ENCODE results near the gene HBA1.
"Not testable (repeated sequence)": the region's sequence is repeated elsewhere in the genome, so short reads cannot be mapped to it uniquely, and the experiment has no call there.

HBA1 gene

GRCh38 chr16:159136-159849, 17.2 kb upstream of the HBA1 start:
- DNase-seq (ENCODE audit: low read depth in 2 of 2) = no peak

DNA sequence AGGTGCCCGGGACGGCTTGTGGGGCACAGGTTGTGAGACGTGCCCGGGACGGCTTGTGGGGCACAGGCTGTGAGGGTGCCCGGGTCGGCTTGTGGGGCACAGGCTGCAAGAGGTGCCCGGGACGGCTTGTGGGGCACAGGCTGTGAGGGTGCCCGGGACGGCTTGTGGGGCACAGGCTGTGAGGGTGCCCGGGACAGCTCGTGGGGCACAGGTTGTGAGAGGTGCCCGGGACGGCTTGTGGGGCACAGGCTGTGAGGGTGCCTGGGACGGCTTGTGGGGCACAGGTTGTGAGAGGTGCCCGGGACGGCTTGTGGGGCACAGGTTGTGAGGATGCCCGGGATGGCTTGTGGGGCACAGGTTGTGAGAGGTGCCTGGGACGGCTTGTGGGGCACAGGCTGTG, 16.2 kb upstream of the HBA1 start:
- DNase-seq (ENCODE audit: low read depth in 2 of 2) = not testable (repeated sequence)

- no peak for DNase-seq (ENCODE audit: low read depth in 2 of 2)
Measured at GRCh38 chr16:160691-161190, 15.7 kb upstream of the HBA1 start.

- DNase-seq (ENCODE audit: low read depth in 2 of 2) = no peak
Measured at GRCh38 chr16:162271-162991, 14.0 kb upstream of the HBA1 start.

DNA sequence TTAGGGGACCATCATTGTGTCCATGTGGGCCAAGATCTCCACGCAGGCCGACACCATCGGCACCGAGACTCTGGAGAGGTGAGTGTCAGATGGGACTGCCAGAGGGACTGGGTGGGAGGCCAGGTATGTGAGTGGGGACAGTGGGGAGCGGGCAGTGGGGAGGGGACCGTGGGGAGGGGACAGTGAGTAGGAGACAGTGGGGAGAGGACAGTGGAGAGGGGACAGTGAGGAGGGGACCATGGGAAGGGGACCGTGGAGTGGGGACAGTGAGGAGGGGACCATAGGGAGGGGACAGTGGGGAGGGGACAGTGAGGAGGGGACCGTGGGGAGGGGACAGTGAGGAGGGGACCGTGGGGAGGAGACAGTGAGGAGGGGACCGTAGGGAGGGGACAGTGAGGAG, 13.3 kb upstream of the HBA1 start:
- DNase-seq (ENCODE audit: low read depth in 2 of 2) = not testable (repeated sequence)

GRCh38 chr16:163696-164095, 12.8 kb upstream of the HBA1 start:
- DNase-seq (ENCODE audit: low read depth in 2 of 2) = not testable (repeated sequence)

- DNase-seq (ENCODE audit: low read depth in 2 of 2) = not testable (repeated sequence)
Measured at GRCh38 chr16:164134-164823, 12.2 kb upstream of the HBA1 start.

DNA sequence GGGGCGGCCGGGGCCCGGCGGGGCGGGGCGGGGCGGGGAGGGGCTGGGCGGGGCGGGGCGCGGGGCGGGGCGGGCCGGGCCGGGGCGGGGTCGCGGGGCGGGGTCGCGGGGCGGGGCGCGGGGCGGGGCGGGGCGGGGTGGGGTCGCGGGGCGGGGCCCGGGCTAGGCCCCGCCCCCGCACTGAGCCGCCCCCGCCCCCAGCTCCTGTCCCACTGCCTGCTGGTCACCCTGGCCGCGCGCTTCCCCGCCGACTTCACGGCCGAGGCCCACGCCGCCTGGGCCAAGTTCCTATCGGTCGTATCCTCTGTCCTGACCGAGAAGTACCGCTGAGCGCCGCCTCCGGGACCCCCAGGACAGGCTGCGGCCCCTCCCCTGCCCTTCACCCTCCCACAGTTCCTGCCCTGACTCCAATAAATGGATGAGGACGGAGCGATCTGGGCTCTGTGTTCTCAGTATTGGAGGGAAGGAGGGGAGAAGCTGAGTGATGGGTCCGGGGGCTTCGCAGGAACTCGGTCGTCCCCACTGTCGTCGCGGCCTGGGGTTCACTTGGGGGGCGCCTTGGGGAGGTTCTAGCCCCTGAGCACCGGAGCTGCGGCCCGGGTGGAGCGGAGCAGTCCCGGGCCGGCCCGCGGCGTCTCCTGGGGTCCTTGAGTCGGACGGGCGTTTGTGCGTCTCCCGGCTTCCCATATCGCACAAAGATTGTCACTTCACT, 11.5 kb upstream of the HBA1 start:
- no peak for DNase-seq (ENCODE audit: low read depth in 2 of 2)

GRCh38 chr16:165539-166374, 10.7 kb upstream of the HBA1 start, which contains the start of gene HBM:
Gene HBM (plus strand): TSS chr16:165978. CDS start chr16:165998, 20 bp downstream.
- no peak for DNase-seq (ENCODE audit: low read depth in 2 of 2)

GRCh38 chr16:166375-167121, 9.9 kb upstream of the HBA1 start:
- DNase-seq (ENCODE audit: low read depth in 2 of 2) = no peak

DNA sequence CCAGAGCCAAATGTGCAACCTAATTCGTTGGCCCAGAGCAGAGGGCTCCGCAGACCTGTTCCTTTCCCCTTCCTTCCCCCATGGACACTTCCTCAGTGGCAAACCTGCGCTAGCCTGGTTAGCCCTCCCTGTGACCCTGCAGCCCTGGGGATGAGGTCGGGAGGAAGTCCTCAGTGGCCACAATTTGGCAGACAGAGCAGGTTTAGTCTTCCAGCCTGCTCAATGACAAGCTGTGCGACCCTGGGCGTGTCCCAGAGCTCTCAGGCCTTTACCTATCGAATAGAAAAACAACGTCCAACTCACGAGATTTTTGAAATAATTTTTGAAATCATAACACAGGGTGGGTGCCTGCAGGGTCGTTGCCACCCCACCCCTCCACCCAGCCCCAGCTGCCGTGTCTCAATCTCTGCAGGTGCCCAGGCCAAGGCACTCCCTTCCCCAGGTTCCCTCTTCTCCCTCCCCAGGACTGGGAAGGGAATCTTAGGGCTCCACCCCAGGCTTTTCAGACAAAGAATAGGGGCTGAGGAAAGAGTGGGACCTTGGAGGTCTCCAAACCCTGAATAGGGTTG, 9.3 kb upstream of the HBA1 start:
- DNase-seq (ENCODE audit: low read depth in 2 of 2) = no peak

DNA sequence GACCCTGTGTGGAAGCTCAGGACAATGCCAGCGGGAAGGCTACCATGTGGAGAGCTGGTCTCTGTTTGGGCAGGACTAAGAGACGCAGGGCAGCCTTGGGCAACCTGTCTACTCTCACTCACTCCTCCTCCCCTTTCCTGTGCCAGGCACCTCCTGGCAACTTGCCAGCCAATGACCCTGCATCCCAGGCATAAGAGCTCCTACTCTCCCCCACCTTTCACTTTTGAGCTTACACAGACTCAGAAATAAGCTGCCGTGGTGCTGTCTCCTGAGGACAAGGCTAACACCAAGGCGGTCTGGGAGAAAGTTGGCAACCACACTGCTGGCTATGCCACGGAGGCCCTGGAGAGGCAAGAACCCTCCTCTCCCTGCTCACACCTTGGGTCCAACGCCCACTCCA, 8.1 kb upstream of the HBA1 start:
- DNase-seq (ENCODE audit: low read depth in 2 of 2) = no peak

- no peak for DNase-seq (ENCODE audit: low read depth in 2 of 2)
Measured at GRCh38 chr16:169014-169413, 7.5 kb upstream of the HBA1 start.

DNA sequence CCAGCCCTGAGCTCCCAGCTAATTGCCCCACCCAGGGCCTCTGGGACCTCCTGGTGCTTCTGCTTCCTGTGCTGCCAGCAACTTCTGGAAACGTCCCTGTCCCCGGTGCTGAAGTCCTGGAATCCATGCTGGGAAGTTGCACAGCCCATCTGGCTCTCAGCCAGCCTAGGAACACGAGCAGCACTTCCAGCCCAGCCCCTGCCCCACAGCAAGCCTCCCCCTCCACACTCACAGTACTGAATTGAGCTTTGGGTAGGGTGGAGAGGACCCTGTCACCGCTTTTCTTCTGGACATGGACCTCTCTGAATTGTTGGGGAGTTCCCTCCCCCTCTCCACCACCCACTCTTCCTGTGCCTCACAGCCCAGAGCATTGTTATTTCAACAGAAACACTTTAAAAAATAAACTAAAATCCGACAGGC, 6.4 kb upstream of the HBA1 start:
- DNase-seq (ENCODE audit: low read depth in 2 of 2) = not testable (repeated sequence)

DNA sequence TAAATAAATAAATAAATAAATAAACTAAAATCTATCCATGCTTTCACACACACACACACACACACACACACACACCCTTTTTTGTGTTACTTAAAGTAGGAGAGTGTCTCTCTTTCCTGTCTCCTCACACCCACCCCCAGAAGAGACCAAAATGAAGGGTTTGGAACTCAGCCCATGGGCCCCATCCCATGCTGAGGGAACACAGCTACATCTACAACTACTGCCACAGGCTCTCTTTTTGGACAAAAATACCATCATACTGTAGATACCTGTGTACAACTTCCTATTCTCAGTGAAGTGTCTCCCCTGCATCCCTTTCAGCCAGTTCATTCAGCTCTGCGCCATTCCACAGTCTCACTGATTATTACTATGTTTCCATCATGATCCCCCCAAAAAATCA, 5.7 kb upstream of the HBA1 start:
- DNase-seq (ENCODE audit: low read depth in 2 of 2) = no peak

- DNase-seq (ENCODE audit: low read depth in 2 of 2) = not testable (repeated sequence)
Measured at GRCh38 chr16:172374-172941, 4.0 kb upstream of the HBA1 start, which contains the start of gene HBA2. Gene HBA2 (plus strand): TSS chr16:172876. CDS start chr16:172913, 37 bp downstream.

- DNase-seq (ENCODE audit: low read depth in 2 of 2) = not testable (repeated sequence)
Measured at GRCh38 chr16:173211-173854, 3.1 kb upstream of the HBA1 start.

GRCh38 chr16:173928-174769, 2.3 kb upstream of the HBA1 start:
- DNase-seq (ENCODE audit: low read depth in 2 of 2) = not testable (repeated sequence)
